Glomerular visceral epithelial cell (primary cell): ENCODE data around the gene SSR1.
"Not testable (repeated sequence)": the region's sequence is repeated elsewhere in the genome, so short reads cannot be mapped to it uniquely, and the experiment has no call there.

Source experiments
- DNase-seq: peaks from one replicate; pipeline ENCODE4 v3.0.0-alpha.2; 2016; ENCODE audit errors: extremely low spot score

SSR1 gene

DNA sequence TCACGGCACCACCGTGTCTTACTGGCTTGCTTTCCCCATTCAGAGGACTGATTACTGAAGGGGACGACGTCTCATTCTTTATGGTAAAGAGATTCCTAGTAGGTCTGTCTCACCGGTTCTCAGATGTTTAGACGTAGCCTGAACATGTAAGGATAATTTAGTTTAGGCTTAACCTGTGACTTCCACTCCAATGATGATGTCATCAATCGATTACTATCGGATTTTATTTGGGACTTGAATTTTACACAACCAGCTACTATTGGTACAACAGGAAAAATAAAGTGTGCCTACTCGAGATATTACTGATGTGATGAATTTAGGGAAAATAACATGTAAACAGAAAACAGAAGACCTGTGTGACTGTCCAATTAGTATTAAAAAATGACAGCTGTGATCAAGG lies 4.5 kb upstream of the SSR1 start:
- no peak for DNase-seq

GRCh38 chr6:7316658-7317533 lies 3.9 kb upstream of the SSR1 start:
- DNase-seq: no peak

GRCh38 chr6:7315948-7316365 lies 3.0 kb upstream of the SSR1 start:
- DNase-seq: no peak

GRCh38 chr6:7315087-7315947 lies 2.3 kb upstream of the SSR1 start:
- DNase-seq: not testable (repeated sequence)

DNA sequence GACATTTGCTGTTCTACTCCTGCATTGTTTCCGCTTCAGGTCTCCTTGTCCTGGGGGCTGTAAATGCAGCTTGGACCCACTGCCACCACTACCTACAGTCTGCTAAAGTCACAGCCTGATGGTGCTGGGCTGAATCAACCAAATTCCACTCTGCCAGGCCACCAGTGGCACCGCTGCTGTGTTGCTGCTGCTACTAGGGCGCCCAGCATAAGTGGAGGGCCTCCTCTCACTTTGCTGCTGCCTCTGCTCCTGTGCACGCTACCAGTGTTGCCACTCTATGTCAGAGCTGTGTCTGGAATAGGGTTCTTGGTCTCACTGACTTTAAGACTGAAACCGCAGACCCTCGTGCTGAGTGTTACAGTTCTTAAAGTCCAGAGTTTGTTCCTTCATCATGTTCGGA lies 1.4 kb upstream of the SSR1 start:
- no peak for DNase-seq

DNA sequence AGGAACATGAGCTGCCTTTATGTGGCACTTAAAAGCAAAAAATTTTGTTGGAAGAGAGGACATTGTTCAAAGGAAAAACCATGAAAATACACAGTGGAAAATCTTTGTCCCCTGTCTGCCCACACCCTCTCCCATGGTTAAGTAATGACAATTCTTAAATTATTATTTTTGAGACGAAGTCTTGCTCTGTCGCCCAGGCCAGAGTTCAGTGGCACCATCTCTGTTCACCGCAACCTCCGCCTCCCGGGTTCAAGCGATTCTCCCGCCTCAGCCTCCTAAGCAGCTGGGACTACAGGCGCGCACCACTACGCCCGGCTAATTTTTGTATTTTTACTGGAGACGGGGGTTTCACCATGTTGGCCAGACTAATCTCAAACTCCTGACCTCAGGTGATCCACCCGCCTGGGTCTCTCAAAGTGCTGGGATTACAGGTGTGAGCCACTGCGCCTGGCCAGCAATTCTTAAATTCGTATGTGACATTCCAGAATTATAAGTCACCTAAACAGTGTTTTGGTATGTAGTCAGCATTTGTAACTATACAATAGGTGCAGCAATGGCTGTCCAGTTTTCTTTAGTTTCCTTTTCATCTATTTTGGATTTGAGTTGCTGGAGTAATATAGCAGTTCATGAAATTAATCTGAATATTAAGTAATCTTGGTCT lies 636 bp upstream of the SSR1 start:
- no peak for DNase-seq

DNA sequence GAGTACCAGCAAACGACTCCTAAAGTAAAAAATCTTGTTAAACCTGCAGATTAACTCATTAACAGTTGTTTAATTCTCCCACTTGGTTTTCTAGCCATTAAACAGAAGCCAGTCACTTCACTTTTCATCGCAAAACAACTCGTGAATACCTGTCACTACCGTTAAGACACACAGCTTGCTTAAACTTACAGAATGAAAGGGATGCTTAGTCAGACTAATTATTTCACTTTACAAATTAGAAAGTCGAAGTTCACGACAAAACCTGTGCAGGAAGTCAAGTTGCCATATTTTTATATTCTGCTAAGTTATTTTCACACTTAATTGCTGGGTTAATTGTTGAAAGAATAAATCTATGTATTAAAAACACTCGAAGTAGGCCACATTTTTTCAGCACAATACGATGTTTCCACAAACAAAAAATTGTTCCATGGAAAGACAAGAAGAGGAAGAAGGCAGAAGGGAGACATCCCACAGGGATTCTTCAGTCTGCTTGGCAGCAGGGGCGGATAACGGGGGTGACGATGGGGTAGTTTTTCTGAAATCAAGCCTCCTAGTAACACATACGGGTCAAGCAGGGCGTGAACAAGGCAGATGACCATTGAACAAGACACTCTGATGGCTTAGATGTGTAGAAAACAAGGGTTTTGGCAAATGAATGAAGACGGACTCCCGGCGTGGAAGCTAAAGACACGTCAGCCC lies 933 bp downstream of the SSR1 start:
- no peak for DNase-seq

DNA sequence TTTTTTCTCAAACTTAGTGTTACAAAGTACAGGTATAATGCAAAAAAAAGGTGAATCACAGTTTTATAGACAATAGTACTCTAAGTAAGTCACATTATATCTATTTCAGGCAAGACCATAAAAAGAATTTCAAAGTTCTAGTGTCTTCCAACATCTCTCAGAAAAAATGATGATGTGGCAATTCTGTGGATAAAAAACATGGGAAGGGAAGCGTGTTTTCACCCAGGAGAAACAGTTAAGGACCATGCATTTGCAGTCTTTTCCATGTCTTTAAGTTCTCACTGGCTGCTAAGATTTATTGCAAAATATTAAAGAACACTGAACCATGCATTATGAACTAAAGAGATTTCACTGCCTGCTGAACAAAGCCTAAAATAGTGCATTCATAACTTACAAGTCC lies 1.8 kb downstream of the SSR1 start:
- no peak for DNase-seq

GRCh38 chr6:7309050-7309449 lies 3.9 kb downstream of the SSR1 start:
- no peak for DNase-seq

DNA sequence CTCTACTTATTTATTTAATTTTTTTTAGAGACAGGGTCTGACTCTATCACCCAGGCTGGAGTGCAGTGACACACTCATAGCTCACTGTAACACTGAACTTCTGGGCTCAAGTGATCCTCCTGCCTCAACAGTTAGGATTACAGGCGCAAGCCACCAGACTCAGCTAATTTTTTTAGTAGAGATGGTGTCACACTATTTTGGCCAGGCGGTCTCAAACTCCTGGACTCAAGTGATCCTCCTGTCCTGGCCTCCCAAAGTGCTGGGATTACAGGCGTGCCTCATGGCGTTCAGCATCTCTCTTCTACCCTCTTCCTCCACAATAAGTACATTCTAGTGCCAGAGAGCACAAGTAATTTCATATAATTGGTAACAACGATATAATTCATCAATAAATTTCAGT lies 5.5 kb downstream of the SSR1 start:
- DNase-seq: no peak

DNA sequence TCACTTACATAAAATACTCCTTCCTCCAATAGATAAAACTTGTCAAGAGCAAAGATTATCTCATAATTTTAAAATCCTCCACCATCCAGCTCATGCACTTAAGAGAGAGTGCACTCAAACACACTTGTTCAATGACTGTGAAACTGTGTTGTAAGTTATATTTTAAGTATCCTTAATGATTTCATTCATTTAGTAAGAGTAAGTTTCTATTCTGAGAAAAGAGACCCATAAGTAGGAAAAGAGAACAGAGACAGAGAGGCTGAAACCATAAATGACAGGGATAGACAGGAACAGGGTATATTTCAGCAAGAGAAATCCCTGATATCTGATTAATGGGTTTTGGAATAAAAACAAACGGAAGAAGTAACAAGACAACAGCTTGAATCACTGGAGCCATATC lies 8.2 kb downstream of the SSR1 start:
- DNase-seq: no peak

GRCh38 chr6:7301702-7302101 lies 11.3 kb downstream of the SSR1 start:
- no peak for DNase-seq

GRCh38 chr6:7300926-7301325 lies 12.1 kb downstream of the SSR1 start:
- DNase-seq: no peak

GRCh38 chr6:7298113-7298512 lies 14.9 kb downstream of the SSR1 start:
- DNase-seq: no peak

GRCh38 chr6:7296602-7297001 lies 16.4 kb downstream of the SSR1 start:
- no peak for DNase-seq

DNA sequence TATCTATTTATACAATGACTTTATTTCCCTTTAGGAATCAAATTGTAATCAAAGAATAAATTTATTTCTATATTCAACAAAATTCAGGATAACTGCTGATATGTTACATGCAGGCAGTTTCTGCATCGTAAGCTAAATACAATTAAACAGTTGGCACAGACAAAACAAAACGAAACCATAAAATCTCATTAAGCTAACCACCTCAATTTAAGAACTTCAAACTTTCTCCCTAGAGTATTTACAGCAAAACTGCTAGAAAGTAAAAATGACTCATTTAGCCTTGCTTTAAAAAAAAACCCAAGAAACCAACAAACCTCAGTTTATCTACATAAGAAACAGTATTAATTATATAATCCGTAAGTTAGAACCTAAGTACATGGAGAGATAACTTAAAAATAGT lies 17.1 kb downstream of the SSR1 start:
- DNase-seq: no peak

DNA sequence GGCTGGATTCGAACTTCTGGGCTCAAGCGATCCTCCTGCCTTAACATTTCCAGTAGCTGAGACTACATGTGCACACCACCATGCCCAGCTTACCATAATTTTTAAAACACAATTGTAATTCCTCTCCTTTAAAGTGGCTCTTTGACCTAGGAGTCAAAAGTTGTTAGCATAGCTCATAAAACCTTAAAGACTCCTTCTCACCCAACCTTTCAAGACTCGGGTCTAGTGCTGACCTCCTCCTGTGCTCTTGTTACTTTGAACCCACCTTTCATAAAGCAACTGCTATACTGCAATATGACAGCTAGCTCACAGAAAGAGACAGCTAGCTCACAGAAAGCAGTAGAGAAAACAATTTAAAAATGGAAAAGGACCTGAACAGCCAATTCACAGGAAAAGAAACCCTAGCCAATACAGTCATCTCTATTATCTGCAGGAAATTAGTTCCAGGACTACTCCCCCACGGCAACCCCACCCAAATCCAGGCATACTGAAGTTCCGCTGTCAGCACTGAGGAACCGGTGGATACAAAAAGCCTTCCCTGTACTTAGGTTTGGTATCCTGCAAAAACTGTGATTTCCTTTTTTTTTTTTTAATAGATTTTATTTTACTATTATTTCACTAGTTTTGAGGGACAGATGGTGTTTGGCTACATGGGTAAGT lies 20.3 kb downstream of the SSR1 start:
- no peak for DNase-seq

DNA sequence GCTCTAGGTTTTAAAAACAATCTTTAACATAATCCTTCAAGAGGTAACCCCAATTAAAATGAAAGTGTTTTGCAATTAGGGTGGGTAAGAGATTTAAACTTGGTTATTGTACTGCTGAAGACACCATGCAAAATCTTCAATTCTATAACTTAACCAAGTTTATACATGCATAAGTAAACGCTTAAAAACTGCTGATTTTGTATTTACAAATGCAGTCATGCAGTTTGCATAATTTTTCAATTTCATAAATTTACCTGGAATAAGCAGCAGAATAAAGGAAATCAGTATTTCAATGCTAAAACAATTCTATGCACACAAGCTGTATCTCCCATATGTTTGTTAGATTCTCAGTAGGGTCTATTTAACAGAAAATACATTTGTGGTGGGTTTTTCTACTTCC lies 22.9 kb downstream of the SSR1 start:
- no peak for DNase-seq

GRCh38 chr6:7285416-7285815 lies 27.6 kb downstream of the SSR1 start:
- no peak for DNase-seq

DNA sequence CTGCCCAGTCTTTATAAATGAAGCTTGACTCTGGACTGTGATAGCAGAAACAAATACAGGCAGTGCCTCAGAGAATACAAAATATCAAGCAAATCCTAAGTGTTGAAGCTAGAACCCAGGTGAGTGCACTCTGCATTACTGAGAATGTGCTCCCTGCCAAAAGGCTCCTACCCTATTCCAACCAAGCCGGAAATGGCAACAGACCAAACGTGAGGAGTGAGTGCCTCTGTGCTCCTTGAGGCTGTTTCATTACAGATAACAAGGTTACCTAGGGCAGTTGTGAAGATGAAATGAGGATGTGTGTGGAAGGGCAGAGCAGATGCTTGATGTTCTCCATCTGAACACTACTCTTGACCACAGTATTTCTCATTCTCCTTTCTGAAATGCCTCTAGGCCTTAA lies 29.3 kb downstream of the SSR1 start:
- DNase-seq: no peak
